ENCODE data around the gene TOMM20. TPM values are rescaled to one million over a fixed set of nuclear protein-coding genes. Genes with fewer than 3 reads are reported as not detected.

The TOMM20 gene
- total and polyA plus RNA-seq, 9 of the 15 experiments (the other 6 are each of a cell fraction or from before 2014, with no cell fraction given) = 70.6 to 334 (median 159) TPM

DNA sequence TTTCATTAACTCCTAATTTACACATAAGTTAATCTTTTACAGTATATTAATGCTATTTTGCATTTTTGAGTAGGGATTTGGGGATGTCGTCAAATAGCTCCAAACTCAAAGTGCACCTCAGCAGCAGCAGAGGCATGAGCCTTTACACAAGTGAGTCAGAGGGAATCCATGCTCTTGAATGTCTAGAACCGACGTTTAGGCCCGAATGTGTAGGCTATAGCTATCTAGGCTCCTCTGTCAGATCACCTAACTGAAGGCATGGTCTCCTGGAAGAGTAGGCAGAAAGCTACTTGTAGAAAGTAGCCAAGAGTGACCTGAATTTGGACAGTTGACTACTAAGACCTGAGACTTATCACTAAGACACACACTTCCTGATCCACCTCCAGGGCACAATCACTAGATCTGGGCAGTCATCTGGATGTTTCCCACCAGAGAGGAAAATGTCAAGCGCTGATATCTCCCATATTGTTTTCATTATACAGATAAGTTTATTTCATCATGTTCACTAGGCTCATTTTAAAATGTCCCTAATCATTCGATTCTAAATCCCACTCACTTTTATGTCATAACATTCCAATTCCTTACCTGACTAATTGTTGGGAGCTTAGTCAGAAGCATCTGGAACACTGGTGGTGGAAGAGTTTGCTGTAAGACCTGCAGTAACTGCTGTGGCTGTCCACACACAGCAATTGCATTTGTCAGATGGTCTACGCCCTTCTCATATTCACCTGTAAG, 15.3 kb downstream of the TOMM20 start (continued):
- TF ChIP-seq HNRNPLL (IDR thresholded peaks at IDR 0.05; ENCODE audit: low read depth, low read length, poor library complexity, severe bottlenecking) (peak; percentile 31), GATAD2B (IDR thresholded peaks at IDR 0.05; ENCODE audit: borderline replicate concordance) (peak; percentile 43; the same call in 1 of the 2 replicates), CBX8 (IDR thresholded peaks at IDR 0.05; ENCODE audit: borderline replicate concordance, extremely low read depth, low read depth, low read length, poor library complexity, severe bottlenecking) (no peak), NR4A1 (CRISPR knock-in tag; IDR thresholded peaks at IDR 0.05) (no peak), NR4A1 (tag; IDR thresholded peaks at IDR 0.05) (no peak; the same call in 1 of the 2 replicates), PRPF4 (IDR thresholded peaks at IDR 0.05; ENCODE audit: insufficient read depth, low read depth, low read length, poor library complexity, severe bottlenecking) (no peak), SP1 (CRISPR knock-in tag; IDR thresholded peaks at IDR 0.05) (no peak), RFX5 (IDR thresholded peaks at IDR 0.05; ENCODE audit: low read depth, low read length) (no peak), ZNF165 (CRISPR knock-in tag; IDR thresholded peaks at IDR 0.05; ENCODE audit: borderline replicate concordance) (no peak), SREBF1 (IDR thresholded peaks at IDR 0.05; ENCODE audit: borderline replicate concordance, low read depth, low read length) (no peak), NR2C1 (IDR thresholded peaks at IDR 0.05) (no peak), NR2C1 (tag; IDR thresholded peaks at IDR 0.05) (peak; percentile 10; the same call in 1 of the 2 replicates), NFYB (IDR thresholded peaks at IDR 0.05; ENCODE audit: extremely low read depth, insufficient read length) (no peak)
- TF ChIP-seq, protein P1, sequence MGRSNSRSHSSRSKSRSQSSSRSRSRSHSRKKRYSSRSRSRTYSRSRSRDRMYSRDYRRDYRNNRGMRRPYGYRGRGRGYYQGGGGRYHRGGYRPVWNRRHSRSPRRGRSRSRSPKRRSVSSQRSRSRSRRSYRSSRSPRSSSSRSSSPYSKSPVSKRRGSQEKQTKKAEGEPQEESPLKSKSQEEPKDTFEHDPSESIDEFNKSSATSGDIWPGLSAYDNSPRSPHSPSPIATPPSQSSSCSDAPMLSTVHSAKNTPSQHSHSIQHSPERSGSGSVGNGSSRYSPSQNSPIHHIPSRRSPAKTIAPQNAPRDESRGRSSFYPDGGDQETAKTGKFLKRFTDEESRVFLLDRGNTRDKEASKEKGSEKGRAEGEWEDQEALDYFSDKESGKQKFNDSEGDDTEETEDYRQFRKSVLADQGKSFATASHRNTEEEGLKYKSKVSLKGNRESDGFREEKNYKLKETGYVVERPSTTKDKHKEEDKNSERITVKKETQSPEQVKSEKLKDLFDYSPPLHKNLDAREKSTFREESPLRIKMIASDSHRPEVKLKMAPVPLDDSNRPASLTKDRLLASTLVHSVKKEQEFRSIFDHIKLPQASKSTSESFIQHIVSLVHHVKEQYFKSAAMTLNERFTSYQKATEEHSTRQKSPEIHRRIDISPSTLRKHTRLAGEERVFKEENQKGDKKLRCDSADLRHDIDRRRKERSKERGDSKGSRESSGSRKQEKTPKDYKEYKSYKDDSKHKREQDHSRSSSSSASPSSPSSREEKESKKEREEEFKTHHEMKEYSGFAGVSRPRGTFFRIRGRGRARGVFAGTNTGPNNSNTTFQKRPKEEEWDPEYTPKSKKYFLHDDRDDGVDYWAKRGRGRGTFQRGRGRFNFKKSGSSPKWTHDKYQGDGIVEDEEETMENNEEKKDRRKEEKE (IDR thresholded peaks at IDR 0.05; ENCODE audit: borderline replicate concordance in 1 of 2, control insufficient read depth in 1 of 2, low read depth in 2 of 2, low read length in 1 of 2) = no peak
- TF ChIP-seq, protein P2, sequence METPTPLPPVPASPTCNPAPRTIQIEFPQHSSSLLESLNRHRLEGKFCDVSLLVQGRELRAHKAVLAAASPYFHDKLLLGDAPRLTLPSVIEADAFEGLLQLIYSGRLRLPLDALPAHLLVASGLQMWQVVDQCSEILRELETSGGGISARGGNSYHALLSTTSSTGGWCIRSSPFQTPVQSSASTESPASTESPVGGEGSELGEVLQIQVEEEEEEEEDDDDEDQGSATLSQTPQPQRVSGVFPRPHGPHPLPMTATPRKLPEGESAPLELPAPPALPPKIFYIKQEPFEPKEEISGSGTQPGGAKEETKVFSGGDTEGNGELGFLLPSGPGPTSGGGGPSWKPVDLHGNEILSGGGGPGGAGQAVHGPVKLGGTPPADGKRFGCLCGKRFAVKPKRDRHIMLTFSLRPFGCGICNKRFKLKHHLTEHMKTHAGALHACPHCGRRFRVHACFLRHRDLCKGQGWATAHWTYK (CRISPR knock-in tag; IDR thresholded peaks at IDR 0.05) = no peak
- TF ChIP-seq, protein P3, sequence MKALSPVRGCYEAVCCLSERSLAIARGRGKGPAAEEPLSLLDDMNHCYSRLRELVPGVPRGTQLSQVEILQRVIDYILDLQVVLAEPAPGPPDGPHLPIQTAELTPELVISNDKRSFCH (CRISPR knock-in tag; IDR thresholded peaks at IDR 0.05) = no peak
- TF ChIP-seq, protein P3 (tag; IDR thresholded peaks at IDR 0.05) = peak; percentile 84
- TF ChIP-seq, protein P4, sequence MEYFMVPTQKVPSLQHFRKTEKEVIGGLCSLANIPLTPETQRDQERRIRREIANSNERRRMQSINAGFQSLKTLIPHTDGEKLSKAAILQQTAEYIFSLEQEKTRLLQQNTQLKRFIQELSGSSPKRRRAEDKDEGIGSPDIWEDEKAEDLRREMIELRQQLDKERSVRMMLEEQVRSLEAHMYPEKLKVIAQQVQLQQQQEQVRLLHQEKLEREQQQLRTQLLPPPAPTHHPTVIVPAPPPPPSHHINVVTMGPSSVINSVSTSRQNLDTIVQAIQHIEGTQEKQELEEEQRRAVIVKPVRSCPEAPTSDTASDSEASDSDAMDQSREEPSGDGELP (CRISPR knock-in tag; IDR thresholded peaks at IDR 0.05; ENCODE audit: borderline replicate concordance) = no peak
- TF ChIP-seq, protein P5, sequence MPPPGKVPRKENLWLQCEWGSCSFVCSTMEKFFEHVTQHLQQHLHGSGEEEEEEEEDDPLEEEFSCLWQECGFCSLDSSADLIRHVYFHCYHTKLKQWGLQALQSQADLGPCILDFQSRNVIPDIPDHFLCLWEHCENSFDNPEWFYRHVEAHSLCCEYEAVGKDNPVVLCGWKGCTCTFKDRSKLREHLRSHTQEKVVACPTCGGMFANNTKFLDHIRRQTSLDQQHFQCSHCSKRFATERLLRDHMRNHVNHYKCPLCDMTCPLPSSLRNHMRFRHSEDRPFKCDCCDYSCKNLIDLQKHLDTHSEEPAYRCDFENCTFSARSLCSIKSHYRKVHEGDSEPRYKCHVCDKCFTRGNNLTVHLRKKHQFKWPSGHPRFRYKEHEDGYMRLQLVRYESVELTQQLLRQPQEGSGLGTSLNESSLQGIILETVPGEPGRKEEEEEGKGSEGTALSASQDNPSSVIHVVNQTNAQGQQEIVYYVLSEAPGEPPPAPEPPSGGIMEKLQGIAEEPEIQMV (tag; conservative IDR thresholded peaks at IDR 0.05; ENCODE audit: low read depth) = no peak
